H9 (cell line): ENCODE data around the gene RXFP2. TPM values are rescaled to one million over a fixed set of nuclear protein-coding genes. Genes with fewer than 3 reads are reported as not detected.

Source experiments
- DNase-seq: peaks from one replicate; pipeline ENCODE4 v3.0.0-alpha.2; 2017
- H2AFZ ChIP-seq: one replicate; pipeline ENCODE4 v1.6.1; 2013; ENCODE audit warnings: mild to moderate bottlenecking, low read length, control low read depth, moderate library complexity
- H2AK5ac ChIP-seq: 2 replicates; pipeline ENCODE4 v1.6.1; 2013; ENCODE audit warnings: low read length, control low read depth, mixed read lengths; ENCODE audit not compliant: insufficient read length
- H2BK120ac ChIP-seq: one replicate; pipeline ENCODE4 v1.6.1; 2013; ENCODE audit warnings: low read depth, mild to moderate bottlenecking, low read length, control low read depth, inconsistent platforms; ENCODE audit not compliant: poor library complexity, severe bottlenecking
- H2BK12ac ChIP-seq: 2 replicates; pipeline ENCODE4 v1.6.1; 2013; ENCODE audit warnings: low read length, control low read depth, mixed read lengths, low read depth; ENCODE audit not compliant: insufficient read length
- H2BK15ac ChIP-seq: 2 replicates; pipeline ENCODE4 v1.6.1; 2013; ENCODE audit warnings: low read depth, low read length, control low read depth
- H2BK20ac ChIP-seq: one replicate; pipeline ENCODE4 v1.6.1; 2013; ENCODE audit warnings: low read depth, mild to moderate bottlenecking, low read length, control low read depth, inconsistent platforms; ENCODE audit not compliant: poor library complexity, severe bottlenecking
- H2BK5ac ChIP-seq: 2 replicates; pipeline ENCODE4 v1.6.1; 2013; ENCODE audit warnings: low read length, control low read depth, mixed read lengths; ENCODE audit not compliant: insufficient read length
- H3K14ac ChIP-seq: 2 replicates; pipeline ENCODE4 v1.6.1; 2013; ENCODE audit warnings: low read length, control low read depth; ENCODE audit not compliant: insufficient read depth
- H3K18ac ChIP-seq: 2 replicates; pipeline ENCODE4 v1.6.1; 2013; ENCODE audit warnings: low read depth, mild to moderate bottlenecking, mixed read lengths, low read length, control low read depth; ENCODE audit not compliant: insufficient read length
- H3K23ac ChIP-seq: 2 replicates; pipeline ENCODE4 v1.6.1; 2013; ENCODE audit warnings: low read length, control low read depth, mixed read lengths, low read depth; ENCODE audit not compliant: insufficient read length
- H3K23me2 ChIP-seq: 2 replicates; pipeline ENCODE4 v1.6.1; 2013; ENCODE audit warnings: low read depth, mild to moderate bottlenecking, mixed read lengths, low read length, control low read depth; ENCODE audit not compliant: insufficient read length, poor library complexity, severe bottlenecking
- H3K27ac ChIP-seq: 2 replicates; pipeline ENCODE4 v1.5.1; 2013; ENCODE audit warnings: low read length, control low read depth, mixed read lengths, low read depth; ENCODE audit not compliant: insufficient read length
- H3K27me3 ChIP-seq: 2 replicates; pipeline ENCODE4 v1.6.1; 2013; ENCODE audit warnings: low read length, control low read depth, inconsistent platforms; ENCODE audit not compliant: insufficient read depth
- H3K4ac ChIP-seq: 2 replicates; pipeline ENCODE4 v1.6.1; 2013; ENCODE audit warnings: low read depth, mild to moderate bottlenecking, control low read depth, inconsistent platforms, low read length, moderate library complexity
- H3K4me1 ChIP-seq: 2 replicates; pipeline ENCODE4 v1.6.1; 2013; ENCODE audit warnings: low read length, control low read depth, inconsistent platforms; ENCODE audit not compliant: insufficient read depth
- H3K4me2 ChIP-seq: 2 replicates; pipeline ENCODE4 v1.6.1; 2013; ENCODE audit warnings: low read length, control low read depth, mixed read lengths; ENCODE audit not compliant: insufficient read length, insufficient read depth
- H3K56ac ChIP-seq: 2 replicates; pipeline ENCODE4 v1.6.1; 2013; ENCODE audit warnings: low read depth, mild to moderate bottlenecking, mixed read lengths, low read length, control low read depth; ENCODE audit not compliant: insufficient read length
- H3K79me1 ChIP-seq: 2 replicates; pipeline ENCODE4 v1.6.1; 2013; ENCODE audit warnings: low read depth, mild to moderate bottlenecking, moderate library complexity, low read length, control low read depth, inconsistent platforms; ENCODE audit not compliant: insufficient read depth, poor library complexity, severe bottlenecking
- H3K79me2 ChIP-seq: 2 replicates; pipeline ENCODE4 v1.6.1; 2013; ENCODE audit warnings: low read length, control low read depth, inconsistent platforms; ENCODE audit not compliant: insufficient read depth
- H3K9ac ChIP-seq: 2 replicates; pipeline ENCODE4 v1.6.1; 2013; ENCODE audit warnings: low read length, control low read depth, mixed read lengths; ENCODE audit not compliant: insufficient read length; ENCODE audit errors: extremely low read depth
- H3K9me3 ChIP-seq: one replicate; pipeline ENCODE4 v1.6.1; 2013; ENCODE audit warnings: low read depth, low read length, inconsistent platforms; ENCODE audit not compliant: control insufficient read depth
- H3T11ph ChIP-seq: one replicate; pipeline ENCODE4 v1.6.1; 2013; ENCODE audit warnings: mild to moderate bottlenecking, low read length, control low read depth, inconsistent platforms
- H4K20me1 ChIP-seq: one replicate; pipeline ENCODE4 v1.6.1; 2013; ENCODE audit not compliant: control insufficient read depth, insufficient read length, insufficient read depth
- H4K5ac ChIP-seq: 2 replicates; pipeline ENCODE4 v1.6.1; 2013; ENCODE audit warnings: low read depth, mild to moderate bottlenecking, mixed read lengths, low read length, control low read depth; ENCODE audit not compliant: insufficient read length
- H4K8ac ChIP-seq: replicated peaks from 2 replicates; pipeline ENCODE4 v1.6.1; 2013; ENCODE audit warnings: low read length, control low read depth, mixed read lengths, low read depth; ENCODE audit not compliant: insufficient read length
- H4K91ac ChIP-seq: 2 replicates; pipeline ENCODE4 v1.6.1; 2013; ENCODE audit warnings: low read depth, mild to moderate bottlenecking, moderate library complexity, mixed read lengths, low read length, control low read depth; ENCODE audit not compliant: insufficient read length
- H3K27ac Mint-ChIP-seq, 3 experiments: 2 replicates in 2 of 3; 3 replicates in 1 of 3; pipeline ENCODE4 v1.8.0; 2020 to 2021; ENCODE audit warnings: mixed read lengths in 3 of 3, mild to moderate bottlenecking in 1 of 3, moderate library complexity in 1 of 3
- H3K27me3 Mint-ChIP-seq: 2 replicates; pipeline ENCODE4 v1.8.0; 2021; ENCODE audit warnings: low read depth, mild to moderate bottlenecking, moderate library complexity, mixed read lengths
- H3K36me3 Mint-ChIP-seq, 3 experiments: 2 replicates in 2 of 3; 3 replicates in 1 of 3; pipeline ENCODE4 v1.8.0; 2020 to 2021; ENCODE audit warnings: low read depth in 3 of 3, mixed read lengths in 3 of 3; ENCODE audit not compliant: insufficient read depth in 1 of 3
- H3K4me1 Mint-ChIP-seq, 2 experiments: 2 replicates each; pipeline ENCODE4 v1.8.0; 2020; ENCODE audit warnings: mixed read lengths in 2 of 2
- H3K4me3 Mint-ChIP-seq, 2 experiments: 2 replicates in 1 of 2; 3 replicates in 1 of 2; pipeline ENCODE4 v1.8.0; 2020 to 2021; ENCODE audit warnings: mild to moderate bottlenecking in 2 of 2, mixed read lengths in 2 of 2, moderate library complexity in 1 of 2
- H3K9me3 Mint-ChIP-seq, 2 experiments: 2 replicates in 1 of 2; 3 replicates in 1 of 2; pipeline ENCODE4 v1.8.0; 2020; ENCODE audit warnings: mild to moderate bottlenecking in 2 of 2, mixed read lengths in 2 of 2, moderate library complexity in 1 of 2
- WGBS: extraction: QIAGEN DNeasy Blood & Tissue Kit; methylation state at CpG from one replicate; pipeline ENCODE4 v1.1.7; 2013; ENCODE audit warnings: missing lambda C conversion rate, low lambda C conversion rate, mixed read lengths; ENCODE audit not compliant: insufficient read length; ENCODE audit errors: extremely low coverage; 5-methylcytosine and 5-hydroxymethylcytosine counted together
- total RNA-seq: library from RNA; stranded (reverse); gene quantifications from 2 replicates; pipeline ENCODE4 v1.2.1, GENCODE V29; 2021
- TF ChIP-seq, protein P1 (sequence below): fragments of 200-600 bp; sonication (generic); conservative IDR thresholded peaks from 3 replicates; pipeline ENCODE4 v1.8.0; 2021; ENCODE audit warnings: antibody characterized with exemption, mild to moderate bottlenecking

RXFP2 gene
- total RNA-seq, 1 experiment from 2014 or later, result not detected

DNA sequence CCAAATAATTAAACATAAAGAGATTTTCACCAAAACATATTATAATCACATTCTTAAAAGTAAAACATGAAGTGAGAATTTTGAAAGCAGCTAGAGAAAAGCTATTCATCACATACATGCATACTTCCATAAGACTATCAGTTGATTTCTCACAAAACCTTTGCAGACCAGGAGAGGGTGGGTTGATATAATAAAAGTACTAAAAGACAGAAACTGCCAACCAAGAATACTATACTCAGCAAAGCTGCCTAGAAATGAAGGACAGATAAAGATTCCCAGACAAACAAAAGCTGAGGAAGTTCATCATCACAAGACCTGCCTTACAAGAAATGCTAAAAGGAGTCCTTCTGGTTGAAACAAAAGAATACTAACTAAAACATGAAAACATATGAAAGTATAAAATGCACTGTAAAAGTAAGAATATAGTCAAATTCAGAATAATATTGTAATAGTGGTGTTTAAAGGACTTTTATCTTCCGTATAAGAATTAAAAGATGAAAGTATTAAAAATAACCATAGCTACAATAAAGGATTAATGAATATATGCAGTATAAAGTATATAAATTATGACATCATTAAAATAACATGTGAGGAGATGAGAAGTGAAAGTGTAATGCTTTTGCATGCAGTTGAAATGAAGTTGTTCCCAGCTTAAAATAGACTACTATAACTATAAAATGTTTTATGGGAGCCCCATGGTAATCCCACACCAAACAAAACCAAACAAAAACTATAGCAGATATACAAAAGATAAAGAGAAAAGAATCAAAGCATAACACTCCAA is 76.2 kb downstream of the RXFP2 start:
- no peaks in the 10 kb centered on the region; the same call in 1 of the 2 replicates for H3K27me3 Mint-ChIP-seq
- Histone ChIP-seq H2BK20ac (no peak overlapping the region), H3K27me3 (no peaks in the 10 kb centered on the region), H3K9me3 (no peaks in the 10 kb centered on the region), H3K4ac (no peak overlapping the region), H2BK5ac (no peak overlapping the region), H4K20me1 (no peaks in the 10 kb centered on the region), H3K9ac (no peak overlapping the region), H3K18ac (no peak overlapping the region), H3K23ac (no peak overlapping the region), H3K27ac (no peak overlapping the region), H2BK15ac (no peak overlapping the region), H3K79me1 (no peaks in the 10 kb centered on the region), H3K4me1 (no peaks in the 10 kb centered on the region), H3K79me2 (no peaks in the 10 kb centered on the region), H2BK120ac (no peak overlapping the region), H3T11ph (no peak overlapping the region), H3K14ac (no peak overlapping the region), H3K56ac (no peak overlapping the region), H3K23me2 (no peaks in the 10 kb centered on the region), H2AK5ac (no peak overlapping the region), H2BK12ac (no peak overlapping the region), H2AFZ (no peak overlapping the region), H4K5ac (no peak overlapping the region), H4K91ac (no peak overlapping the region), H3K4me2 (no peak overlapping the region), H4K8ac (no peak overlapping the region)
- peaks cover 26 to 27% of the 10 kb centered on the region in 2 experiments for H3K9me3 Mint-ChIP-seq
- H3K36me3 Mint-ChIP-seq, result peaks cover 0 to 22% (median 9%) of the 10 kb centered on the region in 3 experiments; a peak in 4 of 7 replicates
- no CpG with 5 or more reads among the region's 1 CpG for WGBS
- DNase-seq, result no peak
- H3K27ac Mint-ChIP-seq, result no peak overlapping the region
- H3K4me1 Mint-ChIP-seq, result no peaks in the 10 kb centered on the region
- no peak overlapping the region for H3K4me3 Mint-ChIP-seq
- TF ChIP-seq, protein P1, sequence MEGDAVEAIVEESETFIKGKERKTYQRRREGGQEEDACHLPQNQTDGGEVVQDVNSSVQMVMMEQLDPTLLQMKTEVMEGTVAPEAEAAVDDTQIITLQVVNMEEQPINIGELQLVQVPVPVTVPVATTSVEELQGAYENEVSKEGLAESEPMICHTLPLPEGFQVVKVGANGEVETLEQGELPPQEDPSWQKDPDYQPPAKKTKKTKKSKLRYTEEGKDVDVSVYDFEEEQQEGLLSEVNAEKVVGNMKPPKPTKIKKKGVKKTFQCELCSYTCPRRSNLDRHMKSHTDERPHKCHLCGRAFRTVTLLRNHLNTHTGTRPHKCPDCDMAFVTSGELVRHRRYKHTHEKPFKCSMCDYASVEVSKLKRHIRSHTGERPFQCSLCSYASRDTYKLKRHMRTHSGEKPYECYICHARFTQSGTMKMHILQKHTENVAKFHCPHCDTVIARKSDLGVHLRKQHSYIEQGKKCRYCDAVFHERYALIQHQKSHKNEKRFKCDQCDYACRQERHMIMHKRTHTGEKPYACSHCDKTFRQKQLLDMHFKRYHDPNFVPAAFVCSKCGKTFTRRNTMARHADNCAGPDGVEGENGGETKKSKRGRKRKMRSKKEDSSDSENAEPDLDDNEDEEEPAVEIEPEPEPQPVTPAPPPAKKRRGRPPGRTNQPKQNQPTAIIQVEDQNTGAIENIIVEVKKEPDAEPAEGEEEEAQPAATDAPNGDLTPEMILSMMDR, result no peak
